DMS53 treated with DMSO at 0.1 percent for 48 hours (cell line): ENCODE data around the gene ARR3.
"Not testable (repeated sequence)": the region's sequence is repeated elsewhere in the genome, so short reads cannot be mapped to it uniquely, and the experiment has no call there.

Experiments used
- DNase-seq: peaks from one replicate; lab custom pipeline; 2025; ENCODE audit not compliant: unreplicated experiment; lab: John Stamatoyannopoulos, UW

The ARR3 gene

GRCh38 chrX:70279081-70279480 is 10.9 kb downstream of the ARR3 start:
- DNase-seq: no peak

GRCh38 chrX:70280573-70280972 is 12.4 kb downstream of the ARR3 start:
- no peak for DNase-seq

- DNase-seq: no peak
These were observed 13.8 kb downstream of the ARR3 start, which contains the start of gene RAB41 for GRCh38 chrX:70281951-70282350. Gene RAB41, plus strand, starts transcription at chrX:70282172. Its CDS starts 46 bp downstream, at chrX:70282218.

- no peak for DNase-seq
These were observed 21.1 kb downstream of the ARR3 start for GRCh38 chrX:70289168-70289792.

- DNase-seq: peak; percentile 70
These were observed 21.9 kb downstream of the ARR3 start, which contains the start of the genes KIF4A and PDZD11 for GRCh38 chrX:70289793-70290770. Gene KIF4A, plus strand, starts transcription at chrX:70290104. Its CDS starts 355 bp downstream, at chrX:70290459. Gene PDZD11, minus strand, starts transcription at chrX:70289927. Its CDS starts 586 bp downstream, at chrX:70289341.

GRCh38 chrX:70292788-70293187 is 24.7 kb downstream of the ARR3 start:
- DNase-seq: no peak

- DNase-seq: no peak
These were observed 25.5 kb downstream of the ARR3 start for GRCh38 chrX:70293621-70294020.

GRCh38 chrX:70301716-70302115 is 33.6 kb downstream of the ARR3 start:
- DNase-seq: no peak

- DNase-seq: no peak
These were observed 45.4 kb downstream of the ARR3 start for GRCh38 chrX:70313503-70313902.

GRCh38 chrX:70322784-70323183 is 54.6 kb downstream of the ARR3 start:
- DNase-seq: no peak

GRCh38 chrX:70323628-70324027 is 55.5 kb downstream of the ARR3 start:
- DNase-seq: not testable (repeated sequence)

- no peak for DNase-seq
These were observed 56.2 kb downstream of the ARR3 start for GRCh38 chrX:70324326-70324725.

- DNase-seq: no peak
These were observed 63.0 kb downstream of the ARR3 start for GRCh38 chrX:70331161-70331560.
